Measurements from ENCODE around the gene PCSK4. TPM values are rescaled to one million over a fixed set of nuclear protein-coding genes. Genes with fewer than 3 reads are reported as not detected.
"Not testable (repeated sequence)": the region's sequence is repeated elsewhere in the genome, so short reads cannot be mapped to it uniquely, and the experiment has no call there.

The PCSK4 gene
- total RNA-seq, 1 donor from 2014 or later: 5.4 TPM

DNA sequence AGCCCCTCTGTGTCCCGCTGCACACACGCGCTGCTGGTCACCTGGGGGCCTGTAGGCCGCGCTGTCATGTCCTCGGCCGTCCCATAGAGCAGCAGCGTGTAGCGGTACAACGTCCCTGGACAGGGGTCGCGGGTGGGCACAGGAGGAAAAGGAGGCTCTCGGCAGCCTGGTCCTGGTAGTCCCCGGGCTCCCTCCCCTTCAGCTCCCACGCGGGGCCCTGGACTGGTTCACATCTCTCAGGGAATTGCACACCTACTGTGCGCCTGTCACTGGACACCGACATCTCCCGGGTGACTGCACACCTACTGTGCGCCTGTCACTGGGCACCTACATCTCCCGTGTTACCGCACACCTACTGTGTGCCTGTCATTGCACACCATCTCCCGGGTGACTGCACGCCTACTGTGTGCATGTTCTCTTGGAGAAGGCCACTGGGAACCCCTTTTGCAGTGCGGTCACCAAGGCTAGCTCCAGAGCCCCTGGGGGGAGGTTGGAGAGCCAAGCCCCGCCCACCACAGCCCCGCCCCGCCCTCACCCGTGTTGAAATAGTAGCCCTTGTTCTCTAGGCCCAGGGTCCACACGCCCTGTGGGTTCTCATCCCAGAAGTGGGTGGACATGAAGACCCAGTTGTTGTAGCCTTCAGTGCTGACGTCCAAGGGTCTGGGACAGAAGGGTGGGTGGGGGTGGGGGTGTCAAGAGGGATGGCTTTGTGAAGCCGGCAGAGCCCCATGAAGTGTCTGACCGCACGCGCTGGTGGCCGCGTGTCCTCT is 7.6 kb downstream of the PCSK4 start:
- Histone ChIP-seq H3K36me3 (no peaks in the 10 kb centered on the region), H3K27me3 (no peaks in the 10 kb centered on the region), H3K9me3 (no peaks in the 10 kb centered on the region), H3K4me3 (no peak overlapping the region), H3K27ac (no peak overlapping the region), H3K4me1 (peaks cover 17% of the 10 kb centered on the region)
- intact Hi-C loops (cut with DNase I): no loop called here
- no peak for DNase-seq (ENCODE audit: extremely low spot score in 2 of 2)
- TF ChIP-seq POLR2AphosphoS5 (IDR thresholded peaks at IDR 0.05; ENCODE audit: insufficient read depth in 1 of 2, low read depth in 1 of 2) (no peak), POLR2A (IDR thresholded peaks at IDR 0.05) (no peak)
- TF ChIP-seq, protein P1, sequence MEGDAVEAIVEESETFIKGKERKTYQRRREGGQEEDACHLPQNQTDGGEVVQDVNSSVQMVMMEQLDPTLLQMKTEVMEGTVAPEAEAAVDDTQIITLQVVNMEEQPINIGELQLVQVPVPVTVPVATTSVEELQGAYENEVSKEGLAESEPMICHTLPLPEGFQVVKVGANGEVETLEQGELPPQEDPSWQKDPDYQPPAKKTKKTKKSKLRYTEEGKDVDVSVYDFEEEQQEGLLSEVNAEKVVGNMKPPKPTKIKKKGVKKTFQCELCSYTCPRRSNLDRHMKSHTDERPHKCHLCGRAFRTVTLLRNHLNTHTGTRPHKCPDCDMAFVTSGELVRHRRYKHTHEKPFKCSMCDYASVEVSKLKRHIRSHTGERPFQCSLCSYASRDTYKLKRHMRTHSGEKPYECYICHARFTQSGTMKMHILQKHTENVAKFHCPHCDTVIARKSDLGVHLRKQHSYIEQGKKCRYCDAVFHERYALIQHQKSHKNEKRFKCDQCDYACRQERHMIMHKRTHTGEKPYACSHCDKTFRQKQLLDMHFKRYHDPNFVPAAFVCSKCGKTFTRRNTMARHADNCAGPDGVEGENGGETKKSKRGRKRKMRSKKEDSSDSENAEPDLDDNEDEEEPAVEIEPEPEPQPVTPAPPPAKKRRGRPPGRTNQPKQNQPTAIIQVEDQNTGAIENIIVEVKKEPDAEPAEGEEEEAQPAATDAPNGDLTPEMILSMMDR (IDR thresholded peaks at IDR 0.05): no peak

DNA sequence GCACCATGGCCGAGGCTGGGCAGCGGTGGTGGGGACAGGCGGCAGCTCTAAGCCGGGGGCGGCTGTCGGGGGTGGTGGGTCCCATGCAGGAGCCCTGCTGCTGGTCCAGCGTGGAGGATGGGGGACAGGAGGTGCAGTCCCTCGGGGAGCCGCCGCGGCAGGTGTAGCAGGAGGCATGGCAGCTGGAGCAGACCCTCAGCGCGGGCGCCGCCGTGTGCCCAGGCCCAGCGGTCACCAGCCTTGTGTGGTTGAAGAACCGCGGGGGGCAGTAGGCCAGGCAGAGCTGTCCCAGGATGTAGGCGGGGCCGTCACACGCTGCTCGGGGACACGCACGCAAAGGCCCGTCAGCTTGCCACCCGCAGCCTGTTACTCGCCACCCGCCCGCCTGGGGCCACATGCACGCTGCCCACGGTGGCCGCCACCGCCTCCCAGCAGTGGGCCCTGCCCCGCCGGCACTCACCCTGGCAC is 8.2 kb downstream of the PCSK4 start:
- Histone ChIP-seq H3K27me3 (no peaks in the 10 kb centered on the region), H3K4me3 (no peak overlapping the region), H3K27ac (no peak overlapping the region), H3K4me1 (peaks cover 24% of the 10 kb centered on the region), H3K9me3 (no peaks in the 10 kb centered on the region), H3K36me3 (no peaks in the 10 kb centered on the region)
- DNase-seq (ENCODE audit: extremely low spot score in 2 of 2): no peak
- intact Hi-C loops (cut with DNase I): no loop called here
- TF ChIP-seq POLR2A (IDR thresholded peaks at IDR 0.05): no peak

DNA sequence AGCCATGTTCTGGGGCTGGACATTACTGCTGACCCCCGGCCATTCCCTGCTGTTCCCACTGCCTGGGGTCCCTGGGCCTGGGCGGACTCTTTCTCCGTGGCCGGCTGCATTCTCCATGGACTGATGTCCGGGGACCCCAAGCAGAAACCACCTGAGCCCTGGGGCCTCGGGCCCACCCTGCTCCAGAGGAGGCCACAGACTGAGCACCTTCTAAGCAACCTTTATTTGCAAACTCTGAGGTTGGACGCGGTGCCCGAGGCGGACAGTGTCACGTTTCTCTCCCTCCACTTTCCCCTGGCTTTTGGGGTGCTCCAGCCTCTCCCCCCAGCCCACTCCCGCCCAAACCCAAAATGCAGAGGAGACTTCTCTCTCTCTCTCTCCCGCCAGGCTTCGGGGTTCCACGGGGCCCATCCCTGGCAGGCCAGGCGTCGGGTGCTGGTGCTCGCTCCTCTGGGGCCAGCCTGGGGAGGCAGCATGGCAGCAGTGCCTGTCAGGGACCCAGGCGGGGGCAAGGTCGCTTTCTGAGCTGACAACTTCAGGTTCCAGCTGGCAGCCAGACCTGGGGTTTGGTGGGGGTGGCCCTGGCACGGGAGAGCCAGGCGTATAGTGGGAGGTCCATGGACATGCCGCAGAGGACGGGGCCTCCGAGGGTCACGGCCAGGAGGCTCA is 8.8 kb downstream of the PCSK4 start:
- no peaks in the 10 kb centered on the region for H3K27me3 ChIP-seq
- H3K4me1 ChIP-seq: peaks cover 24% of the 10 kb centered on the region
- intact Hi-C loops (cut with DNase I): no loop called here

DNA sequence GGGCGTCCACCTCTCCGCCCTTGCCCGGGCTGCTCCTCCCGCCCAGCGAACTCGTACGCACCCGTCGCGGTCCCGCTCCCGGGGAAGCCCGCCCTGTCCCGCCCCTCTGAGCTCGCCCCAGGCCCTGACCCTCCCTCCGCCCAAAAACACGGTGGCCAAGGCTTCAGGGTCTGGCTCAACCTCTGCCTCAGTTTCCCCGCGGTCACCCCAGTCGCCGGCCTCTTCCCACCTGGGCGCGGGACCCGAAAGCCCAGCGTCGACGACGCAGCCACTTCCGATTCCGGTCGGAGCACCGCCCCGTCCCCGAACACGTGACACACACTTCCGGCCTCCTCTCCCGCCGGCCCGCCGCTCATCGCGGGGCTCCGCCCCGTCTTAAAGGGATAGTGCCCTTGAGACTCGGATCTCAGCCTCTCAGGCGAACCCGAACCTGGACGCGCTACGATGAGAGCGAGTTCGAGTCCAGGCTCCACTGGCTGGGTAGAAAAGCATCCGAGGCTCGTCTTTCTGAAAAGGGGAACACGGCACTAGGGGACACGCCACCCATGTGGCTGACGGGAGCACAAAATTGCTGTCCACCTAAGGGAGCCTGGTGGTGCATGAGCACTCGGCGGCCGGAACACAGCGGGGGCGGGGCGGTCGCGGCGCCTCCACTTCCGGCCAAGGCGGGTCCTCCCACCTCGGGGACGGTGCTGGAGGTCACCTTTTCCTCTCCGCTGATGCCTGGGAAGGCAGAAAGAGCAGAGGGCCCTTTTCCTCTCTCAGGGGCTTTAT is 11.0 kb downstream of the PCSK4 start, which contains the start of gene C19orf25:
TSS of gene C19orf25 (minus strand) at position 282 of the 774 bp plus-strand sequence. CDS start 312 bp downstream, outside the sequence.
- H3K9me3 ChIP-seq: no peaks in the 10 kb centered on the region
- H3K27me3 ChIP-seq: no peaks in the 10 kb centered on the region
- peaks cover 34% of the 10 kb centered on the region for H3K4me1 ChIP-seq
- H3K36me3 ChIP-seq: peaks cover 0 to 11% of the 10 kb centered on the region in 2 donors
- peak within 1 kb of the TSS; percentile 75 for H3K27ac ChIP-seq
- peak within 1 kb of the TSS; percentile 72 to 97 for H3K4me3 ChIP-seq
- intact Hi-C loops (cut with DNase I): no loop called here
- peak in 1 of 2 donors; percentile 58 for TF ChIP-seq POLR2A (IDR thresholded peaks at IDR 0.05)
- TF ChIP-seq, protein P1 (IDR thresholded peaks at IDR 0.05): peak in 1 of 3 experiments; percentile 4
- TF ChIP-seq POLR2AphosphoS5 (IDR thresholded peaks at IDR 0.05; ENCODE audit: insufficient read depth in 1 of 2, low read depth in 1 of 2): peak; percentile 88 to 98
- peak in 1 of 2 donors; percentile 94 for DNase-seq (ENCODE audit: extremely low spot score in 2 of 2)

More for the DNA sequence above, 8.8 kb downstream of the PCSK4 start:
- Histone ChIP-seq H3K27ac (no peak overlapping the region), H3K4me3 (no peak overlapping the region), H3K9me3 (no peaks in the 10 kb centered on the region), H3K36me3 (peaks cover 0 to 1% of the 10 kb centered on the region in 2 donors)
- TF ChIP-seq, protein P1 (IDR thresholded peaks at IDR 0.05): no peak
- TF ChIP-seq POLR2AphosphoS5 (IDR thresholded peaks at IDR 0.05; ENCODE audit: insufficient read depth in 1 of 2, low read depth in 1 of 2) (no peak), POLR2A (IDR thresholded peaks at IDR 0.05) (no peak)
- DNase-seq (ENCODE audit: extremely low spot score in 2 of 2): no peak

DNA sequence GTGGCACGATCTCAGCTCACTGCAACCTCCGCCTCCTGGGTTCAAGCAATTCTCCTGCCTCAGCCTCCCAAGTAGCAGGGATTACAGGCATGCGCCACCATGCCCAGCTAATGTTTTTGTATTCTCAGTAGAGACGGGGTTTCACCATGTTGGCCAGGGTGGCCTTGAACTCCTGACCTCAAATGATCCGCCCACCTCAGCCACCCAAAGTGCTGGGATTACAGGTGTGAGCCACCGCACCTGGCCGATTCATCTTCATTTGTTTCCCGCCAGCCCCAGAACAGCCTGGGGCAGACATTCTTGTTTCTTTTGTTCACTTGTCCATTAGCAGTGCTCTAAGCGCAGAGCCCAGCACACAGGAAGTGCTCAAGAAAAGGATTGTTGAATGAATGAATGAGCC is 13.1 kb downstream of the PCSK4 start:
- H3K9me3 ChIP-seq; H3K27me3 ChIP-seq; DNase-seq (ENCODE audit: extremely low spot score in 2 of 2); H3K4me3 ChIP-seq; intact Hi-C loops (cut with DNase I); H3K27ac ChIP-seq: not testable (repeated sequence)
- peaks cover 37% of the 10 kb centered on the region for H3K4me1 ChIP-seq
- peaks cover 0 to 11% of the 10 kb centered on the region in 2 donors for H3K36me3 ChIP-seq

Measured in vagina (tissue), 2 donors.